CD4-positive, alpha-beta T cell (primary cell): ENCODE data around the gene LIMCH1. TPM values are rescaled to one million over a fixed set of nuclear protein-coding genes. Genes with fewer than 3 reads are reported as not detected.

ENCODE experiments used
- ATAC-seq: fragments of 200-7000 bp; cut with Tn5 transposase; one replicate; pipeline ENCODE4 v1.10.0; 2022; ENCODE audit warnings: mild to moderate bottlenecking; ENCODE audit not compliant: poor library complexity
- CTCF ChIA-PET: fragments of 350-600 bp; sonication (Branson Sonifier 250); formaldehyde crosslinking; loops from one replicate; lab custom pipeline; 2021; ENCODE audit warnings: antibody characterized with exemption, inconsistent platforms; lab: Charles Lee
- POLR2A ChIA-PET: fragments of 350-600 bp; sonication (Branson Sonifier 250); formaldehyde crosslinking; loops from one replicate; lab custom pipeline; 2021; ENCODE audit warnings: antibody characterized with exemption, inconsistent platforms; lab: Charles Lee
- DNase-seq, 14 experiments: peaks; one replicate each; pipeline ENCODE4 v3.0.0-alpha.2; 2013 to 2020; ENCODE audit warnings: mixed read lengths in 2 of 14
- H3K27ac ChIP-seq, 2 donors: one replicate each; pipeline versions ENCODE4 v1.5.1 to v1.7.0; 2013; ENCODE audit warnings: low read length in 2 of 2, low read depth in 1 of 2, mild to moderate bottlenecking in 1 of 2
- H3K27me3 ChIP-seq, 2 experiments: 1 replicate in 1 of 2; 2 replicates in 1 of 2; pipeline versions ENCODE4 v1.6.1 to v1.7.0; 2013; ENCODE audit warnings: low read length in 2 of 2, control low read depth in 1 of 2, mild to moderate bottlenecking in 1 of 2, moderate library complexity in 1 of 2; ENCODE audit not compliant: insufficient read depth in 2 of 2, control insufficient read depth in 1 of 2
- H3K36me3 ChIP-seq: one replicate; pipeline ENCODE4 v1.6.1; 2013; ENCODE audit warnings: low read length, control low read depth; ENCODE audit not compliant: insufficient read depth
- H3K4me1 ChIP-seq: one replicate; pipeline ENCODE4 v1.6.1; 2013; ENCODE audit warnings: low read length, control low read depth; ENCODE audit not compliant: insufficient read depth
- H3K4me3 ChIP-seq: one replicate; pipeline ENCODE4 v1.5.1; 2013; ENCODE audit warnings: mild to moderate bottlenecking, low read length, moderate library complexity
- H3K9me3 ChIP-seq, 2 experiments: 1 replicate in 1 of 2; 2 replicates in 1 of 2; pipeline versions ENCODE4 v1.6.1 to v1.7.0; 2013; ENCODE audit warnings: low read length in 2 of 2, mild to moderate bottlenecking in 2 of 2, control low read depth in 1 of 2, moderate library complexity in 1 of 2; ENCODE audit not compliant: control insufficient read depth in 1 of 2, insufficient read depth in 1 of 2
- H3K27ac Mint-ChIP-seq: one replicate; pipeline ENCODE4 v1.8.0; 2020; ENCODE audit warnings: mixed read lengths
- H3K27me3 Mint-ChIP-seq: one replicate; pipeline ENCODE4 v1.8.0; 2021; ENCODE audit warnings: mixed read lengths
- H3K36me3 Mint-ChIP-seq: one replicate; pipeline ENCODE4 v1.8.0; 2021; ENCODE audit warnings: low read depth, mixed read lengths
- H3K4me1 Mint-ChIP-seq: one replicate; pipeline ENCODE4 v1.8.0; 2021; ENCODE audit warnings: low read depth, mixed read lengths
- H3K4me3 Mint-ChIP-seq: one replicate; pipeline ENCODE4 v1.8.0; 2020; ENCODE audit warnings: mild to moderate bottlenecking, mixed read lengths
- H3K9me3 Mint-ChIP-seq: one replicate; pipeline ENCODE4 v1.8.0; 2020; ENCODE audit warnings: mixed read lengths
- intact Hi-C, 2 experiments: fragments of 100-400 bp; cut with DNase I in 1 of 2; cut with micrococcal nuclease in 1 of 2; formaldehyde crosslinking; loops; one replicate each; pipeline versions ENCODE4 v1.15.1 to v1.9.0; 2023 to 2025; cut with DNase I, micrococcal nuclease
- total RNA-seq, 174 experiments: library from RNA in 2 of 174; stranded (reverse) in 2 of 174; gene quantifications; one replicate each; pipeline ENCODE4 v1.2.3 and lab custom pipeline; 2021 to 2026
- TF ChIP-seq, protein P1 (sequence below): fragments of 200-600 bp; IDR thresholded peaks from one replicate; pipeline ENCODE4 v1.8.0; 2022; ENCODE audit warnings: antibody characterized with exemption, mild to moderate bottlenecking

Gene LIMCH1
- total RNA-seq, 2 experiments from 2014 or later = not detected

DNA sequence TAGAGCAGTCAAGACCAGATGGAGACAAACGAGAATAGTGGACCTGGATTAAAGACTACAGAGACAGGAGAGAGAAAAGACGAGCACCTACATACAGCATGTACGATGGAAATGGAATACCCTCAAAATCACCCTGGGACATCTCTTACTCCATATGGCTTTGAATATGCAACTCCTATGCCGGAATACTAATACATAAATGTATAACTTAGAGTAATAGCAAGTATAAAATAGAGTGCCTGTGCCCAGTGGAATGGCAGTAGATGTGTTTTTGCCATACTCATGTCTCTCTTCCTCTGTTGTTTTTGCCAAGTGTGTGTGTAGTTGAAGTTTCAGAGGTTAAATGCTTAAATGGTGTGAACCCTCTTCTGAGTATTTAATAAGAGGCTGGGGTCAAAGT, 39.8 kb upstream of the LIMCH1 start:
- no peaks in the 10 kb centered on the region for H3K9me3 Mint-ChIP-seq
- Histone ChIP-seq H3K36me3 (no peaks in the 10 kb centered on the region), H3K4me3 (no peak overlapping the region), H3K27ac (no peak overlapping the region), H3K27me3 (no peaks in the 10 kb centered on the region), H3K4me1 (no peaks in the 10 kb centered on the region), H3K9me3 (no peaks in the 10 kb centered on the region)
- H3K4me3 Mint-ChIP-seq = no peak overlapping the region
- no peak overlapping the region for H3K27ac Mint-ChIP-seq
- no peak for DNase-seq
- CTCF ChIA-PET = no interaction called here
- TF ChIP-seq, protein P1, sequence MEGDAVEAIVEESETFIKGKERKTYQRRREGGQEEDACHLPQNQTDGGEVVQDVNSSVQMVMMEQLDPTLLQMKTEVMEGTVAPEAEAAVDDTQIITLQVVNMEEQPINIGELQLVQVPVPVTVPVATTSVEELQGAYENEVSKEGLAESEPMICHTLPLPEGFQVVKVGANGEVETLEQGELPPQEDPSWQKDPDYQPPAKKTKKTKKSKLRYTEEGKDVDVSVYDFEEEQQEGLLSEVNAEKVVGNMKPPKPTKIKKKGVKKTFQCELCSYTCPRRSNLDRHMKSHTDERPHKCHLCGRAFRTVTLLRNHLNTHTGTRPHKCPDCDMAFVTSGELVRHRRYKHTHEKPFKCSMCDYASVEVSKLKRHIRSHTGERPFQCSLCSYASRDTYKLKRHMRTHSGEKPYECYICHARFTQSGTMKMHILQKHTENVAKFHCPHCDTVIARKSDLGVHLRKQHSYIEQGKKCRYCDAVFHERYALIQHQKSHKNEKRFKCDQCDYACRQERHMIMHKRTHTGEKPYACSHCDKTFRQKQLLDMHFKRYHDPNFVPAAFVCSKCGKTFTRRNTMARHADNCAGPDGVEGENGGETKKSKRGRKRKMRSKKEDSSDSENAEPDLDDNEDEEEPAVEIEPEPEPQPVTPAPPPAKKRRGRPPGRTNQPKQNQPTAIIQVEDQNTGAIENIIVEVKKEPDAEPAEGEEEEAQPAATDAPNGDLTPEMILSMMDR = no peak
- no peaks in the 10 kb centered on the region for H3K36me3 Mint-ChIP-seq
- ATAC-seq = no peak
- POLR2A ChIA-PET = no interaction called here
- intact Hi-C loops = no loop called here
- H3K4me1 Mint-ChIP-seq = no peaks in the 10 kb centered on the region
- no peaks in the 10 kb centered on the region for H3K27me3 Mint-ChIP-seq

DNA sequence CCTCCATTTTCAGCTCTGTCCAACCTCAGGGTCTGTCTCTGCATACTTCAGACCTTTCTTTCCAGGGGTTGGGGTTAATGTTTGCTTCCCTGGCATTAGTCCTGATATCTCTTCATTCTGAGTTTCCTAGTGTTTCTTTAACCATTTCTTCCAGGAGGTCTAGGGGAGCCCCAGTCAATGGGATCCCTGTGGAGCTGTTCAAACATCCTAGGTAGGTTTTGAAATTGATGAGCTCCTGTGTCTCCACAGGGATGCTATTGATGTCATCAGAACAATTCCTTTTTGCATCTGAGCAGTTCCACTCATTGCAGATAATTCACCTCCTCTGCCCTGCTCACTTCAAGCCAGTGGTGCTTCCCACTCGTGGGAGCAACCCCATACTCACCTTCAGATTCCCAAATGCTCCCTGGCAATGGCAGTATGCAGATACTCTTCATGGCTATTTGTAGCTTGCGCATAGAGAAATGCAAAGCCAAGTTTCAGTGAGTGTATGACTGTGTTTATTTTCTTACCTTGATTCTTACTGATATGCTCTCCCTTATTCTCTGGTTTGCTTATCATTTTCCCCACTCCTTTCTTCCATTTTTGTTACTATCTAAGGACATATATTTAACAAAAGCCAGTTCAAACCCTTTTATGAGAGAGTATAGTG, 33.7 kb upstream of the LIMCH1 start:
- ChIA-PET POLR2A (no interaction called here), CTCF (no interaction called here)

DNA sequence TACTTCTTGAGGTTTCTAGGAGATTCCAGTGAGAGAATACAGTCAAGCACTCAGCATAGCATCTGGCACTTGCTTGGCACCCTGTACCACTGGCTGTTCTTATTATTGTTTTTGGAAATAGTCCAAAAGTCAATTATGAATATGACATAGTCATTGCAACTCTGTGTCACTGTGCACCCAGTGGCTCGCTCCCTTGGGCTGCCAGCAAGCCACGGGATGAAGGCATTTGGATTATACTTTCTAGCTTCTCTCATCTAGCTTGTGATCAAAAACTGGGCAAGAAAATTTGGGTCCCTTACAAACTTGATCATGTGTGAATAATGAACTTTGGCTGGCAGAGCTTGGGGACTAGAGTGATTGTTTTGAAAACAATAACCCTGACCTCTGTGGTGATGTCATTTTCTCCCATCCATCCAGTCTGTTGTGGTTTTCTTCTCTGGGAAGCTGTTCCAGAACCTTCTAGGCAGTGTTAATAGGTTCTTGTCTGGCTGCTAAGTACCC, 32.7 kb upstream of the LIMCH1 start:
- intact Hi-C loops = no loop called here
- CTCF ChIA-PET = no interaction called here
- no peaks in the 10 kb centered on the region for H3K36me3 ChIP-seq
- TF ChIP-seq, protein P1 = no peak
- POLR2A ChIA-PET = no interaction called here
- H3K4me3 ChIP-seq = no peak overlapping the region
- Mint-ChIP-seq H3K27ac (no peak overlapping the region), H3K27me3 (no peaks in the 10 kb centered on the region), H3K4me1 (no peaks in the 10 kb centered on the region), H3K9me3 (peaks cover 9% of the 10 kb centered on the region), H3K4me3 (no peak overlapping the region), H3K36me3 (no peaks in the 10 kb centered on the region)
- H3K27me3 ChIP-seq = no peaks in the 10 kb centered on the region
- no peak for ATAC-seq
- no peak overlapping the region for H3K27ac ChIP-seq
- H3K4me1 ChIP-seq = no peaks in the 10 kb centered on the region
- no peaks in the 10 kb centered on the region for H3K9me3 ChIP-seq
- no peak for DNase-seq

More for the DNA sequence above, 33.7 kb upstream of the LIMCH1 start:
- Histone ChIP-seq H3K9me3 (no peaks in the 10 kb centered on the region), H3K27me3 (no peaks in the 10 kb centered on the region), H3K27ac (no peak overlapping the region), H3K36me3 (no peaks in the 10 kb centered on the region), H3K4me3 (no peak overlapping the region), H3K4me1 (no peaks in the 10 kb centered on the region)
- Mint-ChIP-seq H3K9me3 (peaks cover 7% of the 10 kb centered on the region), H3K4me1 (no peaks in the 10 kb centered on the region), H3K36me3 (no peaks in the 10 kb centered on the region), H3K27ac (no peak overlapping the region), H3K27me3 (no peaks in the 10 kb centered on the region), H3K4me3 (no peak overlapping the region)
- intact Hi-C loops = no loop called here
- DNase-seq = no peak
- ATAC-seq = no peak
- TF ChIP-seq, protein P1 = no peak
